Iris pigment epithelial cell (primary cell): ENCODE data around the gene CAPN1.
A peak's percentile ranks its signal among the peaks of the same experiment; 100 is the strongest.
"Not testable (repeated sequence)": the region's sequence is repeated elsewhere in the genome, so short reads cannot be mapped to it uniquely, and the experiment has no call there.

Experiments used
- DNase-seq: peaks from one replicate; pipeline ENCODE4 v3.0.0-alpha.2; 2011; ENCODE audit warnings: low read depth

The CAPN1 gene

GRCh38 chr11:65218446-65218845, 36.7 kb downstream of the CAPN1 start:
- DNase-seq: no peak

- peak; percentile 11 for DNase-seq
Measured at GRCh38 chr11:65219930-65220213, 38.1 kb downstream of the CAPN1 start.

GRCh38 chr11:65221026-65221425, 39.3 kb downstream of the CAPN1 start:
- DNase-seq: no peak

GRCh38 chr11:65223011-65223410, 41.3 kb downstream of the CAPN1 start:
- DNase-seq: no peak

GRCh38 chr11:65224930-65225278, 43.2 kb downstream of the CAPN1 start:
- peak; percentile 83 for DNase-seq

- DNase-seq: peak; percentile 59
Measured at GRCh38 chr11:65225279-65226102, 43.8 kb downstream of the CAPN1 start.

GRCh38 chr11:65226103-65226442, 44.3 kb downstream of the CAPN1 start:
- no peak for DNase-seq

- DNase-seq: no peak
Measured at GRCh38 chr11:65227879-65228278, 46.2 kb downstream of the CAPN1 start.

- DNase-seq: no peak
Measured at GRCh38 chr11:65236194-65237059, 54.7 kb downstream of the CAPN1 start.

- DNase-seq: not testable (repeated sequence)
Measured at GRCh38 chr11:65238302-65238701, 56.6 kb downstream of the CAPN1 start.

- no peak for DNase-seq
Measured at GRCh38 chr11:65241134-65241533, 59.4 kb downstream of the CAPN1 start.

GRCh38 chr11:65241692-65242091, 60.0 kb downstream of the CAPN1 start:
- no peak for DNase-seq

- DNase-seq: no peak
Measured at GRCh38 chr11:65242389-65242788, 60.7 kb downstream of the CAPN1 start.

GRCh38 chr11:65243797-65244196, 62.1 kb downstream of the CAPN1 start:
- DNase-seq: no peak

GRCh38 chr11:65245046-65245445, 63.3 kb downstream of the CAPN1 start:
- not testable (repeated sequence) for DNase-seq

- no peak for DNase-seq
Measured at GRCh38 chr11:65246506-65246905, 64.8 kb downstream of the CAPN1 start.

GRCh38 chr11:65248184-65248710, 66.5 kb downstream of the CAPN1 start:
- not testable (repeated sequence) for DNase-seq

GRCh38 chr11:65251476-65251875, 69.7 kb downstream of the CAPN1 start:
- peak; percentile 61 for DNase-seq

GRCh38 chr11:65254724-65255123, 73.0 kb downstream of the CAPN1 start:
- DNase-seq: peak; percentile 37

GRCh38 chr11:65258988-65259387, 77.3 kb downstream of the CAPN1 start:
- no peak for DNase-seq

- no peak for DNase-seq
Measured at GRCh38 chr11:65260302-65260701, 78.6 kb downstream of the CAPN1 start.

- DNase-seq: no peak
Measured at GRCh38 chr11:65260756-65261590, 79.2 kb downstream of the CAPN1 start.
